Right atrium auricular region (tissue), 2 donors: ENCODE data around the gene IFT27. TPM values are rescaled to one million over a fixed set of nuclear protein-coding genes. Genes with fewer than 3 reads are reported as not detected.

ENCODE experiments used
- DNase-seq: peaks from one replicate; pipeline ENCODE4 v3.0.0-alpha.2; 2019; ENCODE audit warnings: low spot score
- H3K27ac ChIP-seq, 2 donors: fragments of 200-600 bp; sonication (generic); 1 replicate in 1 of 2; 2 replicates in 1 of 2; pipeline ENCODE4 v1.5.1; 2016 to 2019
- H3K27me3 ChIP-seq, 2 donors: fragments of 200-600 bp; sonication (generic); one replicate each; pipeline versions ENCODE4 v1.5.1 to v1.6.0; 2017 to 2019
- H3K36me3 ChIP-seq: fragments of 200-600 bp; sonication (generic); one replicate; pipeline ENCODE4 v1.5.1; 2016
- H3K4me1 ChIP-seq, 2 donors: fragments of 200-600 bp; sonication (generic); one replicate each; pipeline versions ENCODE4 v1.5.1 to v1.6.0; 2017 to 2019
- H3K4me3 ChIP-seq, 2 donors: fragments of 200-600 bp; sonication (generic); 1 replicate in 1 of 2; 2 replicates in 1 of 2; pipeline ENCODE4 v1.5.1; 2017 to 2019; ENCODE audit warnings: mild to moderate bottlenecking in 1 of 2, moderate library complexity in 1 of 2
- H3K9me3 ChIP-seq, 2 donors: fragments of 200-600 bp; sonication (generic); one replicate each; pipeline ENCODE4 v1.5.1; 2019
- total RNA-seq, 2 donors: library from RNA; depleted of rRNA; stranded (reverse); fragments of >200 nt; gene quantifications; one replicate each; pipeline ENCODE4 v1.1.0, GENCODE V29; 2016
- TF ChIP-seq, protein P1 (sequence below), 2 donors: fragments of 200-600 bp; sonication (generic); IDR thresholded peaks; one replicate each; pipeline ENCODE4 v1.5.1; 2019; ENCODE audit warnings: antibody characterized with exemption in 2 of 2

Gene IFT27
- total RNA-seq, 2 donors from 2014 or later = 15.6 to 16.8 TPM

DNA sequence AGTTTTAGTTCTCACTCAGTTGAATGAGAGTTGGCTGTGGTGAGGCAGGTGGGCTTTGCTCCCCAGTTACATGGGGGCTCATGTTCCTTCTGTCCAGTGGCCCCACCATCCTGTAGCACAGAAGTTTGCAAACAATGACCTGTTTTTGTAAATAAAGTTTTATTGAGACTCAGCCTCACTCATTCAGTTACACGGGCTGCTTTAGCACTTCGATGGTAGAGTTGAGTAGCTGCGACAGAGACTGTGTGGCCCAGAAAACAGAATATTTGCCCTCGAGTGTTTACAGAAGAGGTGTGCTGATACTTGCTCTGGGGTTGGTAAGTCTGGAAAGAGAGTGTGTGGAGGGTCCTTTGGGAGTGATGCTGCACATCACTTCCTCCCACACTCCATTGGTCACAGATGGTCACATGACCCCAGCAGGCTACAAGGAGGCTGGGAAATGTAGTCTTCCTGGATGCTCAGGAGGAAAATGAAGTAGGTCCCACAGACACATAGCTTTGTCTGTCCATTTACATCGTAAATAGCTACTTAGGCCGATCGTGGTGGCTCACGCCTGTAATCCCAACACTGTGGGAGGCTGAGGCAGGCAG, 34.6 kb downstream of the IFT27 start:
- H3K4me1 ChIP-seq = no peaks in the 10 kb centered on the region
- TF ChIP-seq, protein P1, sequence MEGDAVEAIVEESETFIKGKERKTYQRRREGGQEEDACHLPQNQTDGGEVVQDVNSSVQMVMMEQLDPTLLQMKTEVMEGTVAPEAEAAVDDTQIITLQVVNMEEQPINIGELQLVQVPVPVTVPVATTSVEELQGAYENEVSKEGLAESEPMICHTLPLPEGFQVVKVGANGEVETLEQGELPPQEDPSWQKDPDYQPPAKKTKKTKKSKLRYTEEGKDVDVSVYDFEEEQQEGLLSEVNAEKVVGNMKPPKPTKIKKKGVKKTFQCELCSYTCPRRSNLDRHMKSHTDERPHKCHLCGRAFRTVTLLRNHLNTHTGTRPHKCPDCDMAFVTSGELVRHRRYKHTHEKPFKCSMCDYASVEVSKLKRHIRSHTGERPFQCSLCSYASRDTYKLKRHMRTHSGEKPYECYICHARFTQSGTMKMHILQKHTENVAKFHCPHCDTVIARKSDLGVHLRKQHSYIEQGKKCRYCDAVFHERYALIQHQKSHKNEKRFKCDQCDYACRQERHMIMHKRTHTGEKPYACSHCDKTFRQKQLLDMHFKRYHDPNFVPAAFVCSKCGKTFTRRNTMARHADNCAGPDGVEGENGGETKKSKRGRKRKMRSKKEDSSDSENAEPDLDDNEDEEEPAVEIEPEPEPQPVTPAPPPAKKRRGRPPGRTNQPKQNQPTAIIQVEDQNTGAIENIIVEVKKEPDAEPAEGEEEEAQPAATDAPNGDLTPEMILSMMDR (IDR thresholded peaks at IDR 0.05) = no peak
- DNase-seq = no peak
- no peak overlapping the region for H3K4me3 ChIP-seq
- peaks cover 0 to 8% of the 10 kb centered on the region in 2 donors for H3K9me3 ChIP-seq
- no peaks in the 10 kb centered on the region for H3K36me3 ChIP-seq
- H3K27ac ChIP-seq = no peak overlapping the region
- H3K27me3 ChIP-seq = no peaks in the 10 kb centered on the region

DNA sequence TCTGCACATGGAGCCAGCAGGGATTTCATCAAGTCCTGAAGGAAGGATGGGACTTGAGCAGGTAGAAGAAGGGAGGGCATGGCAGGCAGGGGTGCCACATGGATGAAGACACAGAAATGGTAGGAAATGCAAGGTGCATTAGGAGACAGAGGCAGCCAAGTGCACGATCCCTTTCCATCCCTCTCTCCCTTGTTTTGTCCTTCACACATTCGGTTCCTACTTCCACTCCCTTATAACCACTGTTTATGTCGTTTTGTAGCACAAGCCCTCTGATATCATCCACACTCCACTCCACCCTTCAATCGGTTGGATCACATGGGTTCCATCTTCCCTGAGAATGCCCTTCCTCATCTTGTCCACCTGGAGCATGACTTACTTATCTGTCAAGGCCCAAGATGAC, 35.2 kb downstream of the IFT27 start:
- no peak overlapping the region for H3K27ac ChIP-seq
- H3K4me1 ChIP-seq = no peaks in the 10 kb centered on the region
- H3K27me3 ChIP-seq = no peaks in the 10 kb centered on the region
- H3K4me3 ChIP-seq = no peak overlapping the region
- peaks cover 0 to 8% of the 10 kb centered on the region in 2 donors for H3K9me3 ChIP-seq
- TF ChIP-seq, protein P1 (IDR thresholded peaks at IDR 0.05) = no peak
- no peaks in the 10 kb centered on the region for H3K36me3 ChIP-seq
- no peak for DNase-seq

DNA sequence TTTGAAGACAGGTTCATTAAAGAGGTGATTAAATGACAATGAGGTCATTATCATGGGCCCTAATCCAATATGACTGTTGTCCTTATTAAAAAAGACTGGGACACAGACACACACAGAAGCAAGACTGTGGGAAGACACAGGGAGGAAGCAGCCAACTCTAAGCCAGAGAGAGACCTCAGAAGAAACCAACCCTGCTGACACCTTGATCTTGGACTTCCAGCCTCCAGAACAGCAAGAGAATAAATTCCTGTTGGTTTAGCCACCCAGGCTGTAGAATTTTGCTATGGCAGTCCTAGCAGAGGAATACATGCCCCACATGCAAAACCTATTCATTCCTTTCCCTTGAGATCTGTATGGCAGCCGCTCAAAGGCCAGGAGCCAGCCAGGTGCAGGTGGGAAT, 36.7 kb downstream of the IFT27 start:
- no peak for DNase-seq
- H3K27me3 ChIP-seq = no peaks in the 10 kb centered on the region
- no peaks in the 10 kb centered on the region for H3K4me1 ChIP-seq
- TF ChIP-seq, protein P1 (IDR thresholded peaks at IDR 0.05) = no peak
- H3K36me3 ChIP-seq = no peaks in the 10 kb centered on the region
- H3K9me3 ChIP-seq = peaks cover 0 to 8% of the 10 kb centered on the region in 2 donors
- H3K27ac ChIP-seq = no peak overlapping the region
- no peak overlapping the region for H3K4me3 ChIP-seq

GRCh38 chr22:36738416-36739020, 37.4 kb downstream of the IFT27 start:
- no peak overlapping the region for H3K4me3 ChIP-seq
- peaks cover 0 to 8% of the 10 kb centered on the region in 2 donors for H3K9me3 ChIP-seq
- TF ChIP-seq, protein P1 (IDR thresholded peaks at IDR 0.05) = no peak
- no peaks in the 10 kb centered on the region for H3K36me3 ChIP-seq
- no peaks in the 10 kb centered on the region for H3K27me3 ChIP-seq
- H3K4me1 ChIP-seq = no peaks in the 10 kb centered on the region
- DNase-seq = no peak
- no peak overlapping the region for H3K27ac ChIP-seq

GRCh38 chr22:36737776-36738175, 38.1 kb downstream of the IFT27 start:
- H3K4me1 ChIP-seq = no peaks in the 10 kb centered on the region
- no peaks in the 10 kb centered on the region for H3K27me3 ChIP-seq
- peaks cover 0 to 8% of the 10 kb centered on the region in 2 donors for H3K9me3 ChIP-seq
- H3K27ac ChIP-seq = no peak overlapping the region
- no peak overlapping the region for H3K4me3 ChIP-seq
- no peaks in the 10 kb centered on the region for H3K36me3 ChIP-seq
- TF ChIP-seq, protein P1 (IDR thresholded peaks at IDR 0.05) = no peak
- DNase-seq = peak; percentile 64
